A549 (cell line): ENCODE measurements around the gene MLLT3. TPM values are rescaled to one million over a fixed set of nuclear protein-coding genes. Genes with fewer than 3 reads are reported as not detected.

ENCODE experiments used
- ATAC-seq, 2 experiments: fragments of 200-7000 bp in 1 of 2; fragments of >200 bp in 1 of 2; cut with Nextera tagmentation in 1 of 2; cut with Tn5 transposase in 1 of 2; 3 replicates each; pipeline versions ENCODE4 v1.8.0 to v1.9.1; 2018 to 2020; ENCODE audit warnings: mild to moderate bottlenecking in 1 of 2, moderate library complexity in 1 of 2
- CTCF ChIA-PET: fragments of 300-600 bp; sonication (Branson Sonifier 250); formaldehyde crosslinking; extraction: SDS; loops from one replicate; lab custom pipeline; 2021; ENCODE audit warnings: antibody characterized with exemption, inconsistent platforms; lab: Yijun Ruan, JAX
- POLR2A ChIA-PET: fragments of 350-600 bp; formaldehyde crosslinking; extraction: SDS; loops from one replicate; lab custom pipeline; 2021; ENCODE audit warnings: antibody characterized with exemption, inconsistent platforms; lab: Yijun Ruan, JAX
- DNase-seq, 2 experiments: peaks; one replicate each; pipeline versions ENCODE4 v3.0.0 to v3.0.0-alpha.2; 2011 to 2016; ENCODE audit warnings: low read depth in 1 of 2, low spot score in 1 of 2
- FAIRE-seq: peaks from 2 replicates; lab custom pipeline; 2011; peaks lifted over from hg19 to GRCh38; lab: Jason Lieb, UNC
- H3K27ac ChIP-seq, 2 experiments: fragments of >200 bp; sonication (Bioruptor Twin); formaldehyde crosslinking; 3 replicates each; pipeline ENCODE4 v1.5.1; 2016 to 2017
- H3K4me1 ChIP-seq: fragments of >200 bp; sonication (Bioruptor Twin); formaldehyde crosslinking; 3 replicates; pipeline ENCODE4 v1.6.1; 2016
- H3K4me2 ChIP-seq: fragments of >200 bp; sonication (Bioruptor Twin); formaldehyde crosslinking; 3 replicates; pipeline ENCODE4 v1.6.1; 2016
- H3K4me3 ChIP-seq: fragments of >200 bp; sonication (Bioruptor Twin); formaldehyde crosslinking; 3 replicates; pipeline ENCODE4 v1.5.1; 2016
- H3K9me3 ChIP-seq: fragments of >200 bp; sonication (Bioruptor Twin); formaldehyde crosslinking; 3 replicates; pipeline ENCODE4 v1.6.1; 2016
- BCL3 ChIP-seq: fragments of >200 bp; sonication (Bioruptor Twin); formaldehyde crosslinking; IDR thresholded peaks from 3 replicates; pipeline ENCODE4 v1.6.1; 2016
- CBX2 ChIP-seq: fragments of 200-600 bp; sonication (generic); IDR thresholded peaks from 2 replicates; pipeline ENCODE4 v1.6.1; 2016; ENCODE audit warnings: low read depth, mild to moderate bottlenecking, borderline replicate concordance
- EHF ChIP-seq: fragments of 250-450 bp; sonication (Bioruptor Pico); IDR thresholded peaks from 2 replicates; pipeline ENCODE4 v1.5.0; 2020; ENCODE audit warnings: mild to moderate bottlenecking
- EHMT2 ChIP-seq: fragments of 200-600 bp; sonication (generic); IDR thresholded peaks from 2 replicates; pipeline ENCODE4 v1.6.1; 2016; ENCODE audit warnings: antibody characterized with exemption, low read depth, mild to moderate bottlenecking, moderate library complexity
- FOSL2 ChIP-seq, 2 experiments: fragments of 450-650 bp in 1 of 2; fragments of >200 bp in 1 of 2; sonication (Bioruptor Twin) in 1 of 2; formaldehyde crosslinking; IDR thresholded peaks; 2 replicates each; pipeline versions ENCODE4 v1.5.0 to v1.6.1; 2016 to 2020; ENCODE audit warnings: mild to moderate bottlenecking in 1 of 2, moderate library complexity in 1 of 2
- FOXS1 ChIP-seq: fragments of 250-450 bp; sonication (Bioruptor Pico); IDR thresholded peaks from 2 replicates; pipeline ENCODE4 v1.5.0; 2020; ENCODE audit warnings: mild to moderate bottlenecking, moderate library complexity
- GATA3 ChIP-seq: IDR thresholded peaks from 2 replicates; pipeline ENCODE4 v1.6.1; 2012; ENCODE audit warnings: borderline replicate concordance
- HDAC2 ChIP-seq: fragments of 200-600 bp; sonication (generic); IDR thresholded peaks from 2 replicates; pipeline ENCODE4 v1.6.1; 2016
- HEYL ChIP-seq: fragments of 250-450 bp; sonication (Bioruptor Pico); IDR thresholded peaks from 2 replicates; pipeline ENCODE4 v1.8.0; 2021; ENCODE audit warnings: mild to moderate bottlenecking, moderate library complexity
- HOXB13 ChIP-seq: fragments of 250-450 bp; sonication (Bioruptor Pico); IDR thresholded peaks from 2 replicates; pipeline ENCODE4 v1.5.0; 2020; ENCODE audit warnings: low read depth, mild to moderate bottlenecking, moderate library complexity
- JUN ChIP-seq, 2 experiments: fragments of >200 bp; sonication (Bioruptor Twin); formaldehyde crosslinking; IDR thresholded peaks; 2 replicates in 1 of 2; 3 replicates in 1 of 2; pipeline ENCODE4 v1.6.1; 2016 to 2017
- JUNB ChIP-seq: fragments of >200 bp; sonication (Bioruptor Twin); formaldehyde crosslinking; IDR thresholded peaks from 2 replicates; pipeline ENCODE4 v1.6.1; 2016
- KDM1A ChIP-seq: fragments of 200-600 bp; sonication (generic); IDR thresholded peaks from 2 replicates; pipeline ENCODE4 v1.6.1; 2016; ENCODE audit warnings: low read depth, mild to moderate bottlenecking
- MYC ChIP-seq: IDR thresholded peaks from 2 replicates; pipeline ENCODE4 v1.6.1; 2012; ENCODE audit warnings: mild to moderate bottlenecking, inconsistent platforms, low read length, improper control_type of control experiment, borderline replicate concordance
- NPAS2 ChIP-seq: fragments of 250-450 bp; sonication (Bioruptor Pico); IDR thresholded peaks from 2 replicates; pipeline ENCODE4 v1.8.0; 2022; ENCODE audit warnings: mild to moderate bottlenecking, moderate library complexity, borderline replicate concordance
- NR3C1 ChIP-seq: fragments of >200 bp; sonication (Bioruptor Twin); formaldehyde crosslinking; IDR thresholded peaks from 3 replicates; pipeline ENCODE4 v1.6.1; 2017
- POLR2A ChIP-seq: IDR thresholded peaks from 2 replicates; pipeline ENCODE4 v1.6.1; 2012; ENCODE audit warnings: mild to moderate bottlenecking, low read length
- RARB ChIP-seq: fragments of 250-450 bp; sonication (Bioruptor Pico); IDR thresholded peaks from 2 replicates; pipeline ENCODE4 v1.8.0; 2021; ENCODE audit warnings: mild to moderate bottlenecking, moderate library complexity
- RCOR1 ChIP-seq: fragments of 150-350 bp; IDR thresholded peaks from 2 replicates; pipeline ENCODE4 v1.6.1; 2014; ENCODE audit warnings: antibody characterized with exemption, low read length, low read depth
- RFX5 ChIP-seq: fragments of 450-650 bp; IDR thresholded peaks from 2 replicates; pipeline ENCODE4 v1.7.1; 2014; ENCODE audit warnings: antibody characterized with exemption, mild to moderate bottlenecking, moderate library complexity
- RNF2 ChIP-seq: fragments of 200-600 bp; sonication (generic); IDR thresholded peaks from 2 replicates; pipeline ENCODE4 v1.6.1; 2016; ENCODE audit warnings: low read depth, mild to moderate bottlenecking, antibody characterized with exemption, moderate library complexity, borderline replicate concordance
- SMC3 ChIP-seq: fragments of >200 bp; sonication (Bioruptor Twin); formaldehyde crosslinking; IDR thresholded peaks from 3 replicates; pipeline ENCODE4 v1.6.1; 2018; ENCODE audit warnings: inconsistent platforms
- SREBF2 ChIP-seq: fragments of 450-650 bp; IDR thresholded peaks from 2 replicates; pipeline ENCODE4 v1.6.1; 2014; ENCODE audit warnings: mild to moderate bottlenecking, moderate library complexity
- TFCP2L1 ChIP-seq: fragments of 250-450 bp; sonication (Bioruptor Pico); IDR thresholded peaks from 2 replicates; pipeline ENCODE4 v1.5.0; 2021; ENCODE audit warnings: mild to moderate bottlenecking
- ZC3H11A ChIP-seq: fragments of 450-650 bp; IDR thresholded peaks from 2 replicates; pipeline ENCODE4 v1.6.1; 2014; ENCODE audit warnings: antibody characterized with exemption, mild to moderate bottlenecking
- ZSCAN20 ChIP-seq: fragments of 250-450 bp; sonication (Bioruptor Pico); IDR thresholded peaks from 2 replicates; pipeline ENCODE4 v1.8.0; 2022; ENCODE audit warnings: mild to moderate bottlenecking, moderate library complexity
- WGBS: methylation state at CpG from one replicate; pipeline ENCODE4 v1.1.6; 2017; ENCODE audit errors: missing lambda C conversion rate; 5-methylcytosine and 5-hydroxymethylcytosine counted together
- polyA plus RNA-seq, 4 experiments: library from polyadenylated mRNA; depleted of rRNA in 3 of 4; stranded (reverse); fragments of >200 nt; fragmentation: RNase III in 1 of 4; extraction: RNeasy Plus Mini Kit Qiagen cat#74134 plus additional on column Dnase treatment in 1 of 4; gene quantifications; 2 replicates in 3 of 4; 3 replicates in 1 of 4; pipeline ENCODE4 v1.2.3, GENCODE V29; 2011 to 2017
- TF ChIP-seq, protein P1 (sequence below): fragments of 250-450 bp; sonication (Bioruptor Pico); IDR thresholded peaks from 2 replicates; pipeline ENCODE4 v1.5.0; 2020; ENCODE audit warnings: low read depth, mild to moderate bottlenecking, moderate library complexity

The MLLT3 gene
- polyA plus RNA-seq, 2 of the 4 experiments (the other 2 are of a cell fraction) = 14.3 to 47.6 TPM

GRCh38 chr9:20303066-20303465 is 319.2 kb downstream of the MLLT3 start:
- 24% methylated on average over 2 of the region's 2 CpGs for WGBS
- Histone ChIP-seq H3K4me1 (no peaks in the 10 kb centered on the region), H3K9me3 (no peaks in the 10 kb centered on the region), H3K27ac (no peak overlapping the region), H3K4me2 (no peak overlapping the region), H3K4me3 (no peak overlapping the region)
- FAIRE-seq (no peak), DNase-seq (no peak), ATAC-seq (no peak)
- TF ChIP-seq SREBF2 (no peak), KDM1A (no peak), JUN (IDR thresholded peaks at IDR 0.05) (no peak), SMC3 (no peak), BCL3 (no peak), TFCP2L1 (CRISPR knock-in tag) (no peak), HOXB13 (CRISPR knock-in tag) (no peak), MYC (no peak), NPAS2 (CRISPR knock-in tag) (no peak), JUNB (no peak)
- POLR2A ChIA-PET = no interaction called here
- CTCF ChIA-PET = no interaction called here

DNA sequence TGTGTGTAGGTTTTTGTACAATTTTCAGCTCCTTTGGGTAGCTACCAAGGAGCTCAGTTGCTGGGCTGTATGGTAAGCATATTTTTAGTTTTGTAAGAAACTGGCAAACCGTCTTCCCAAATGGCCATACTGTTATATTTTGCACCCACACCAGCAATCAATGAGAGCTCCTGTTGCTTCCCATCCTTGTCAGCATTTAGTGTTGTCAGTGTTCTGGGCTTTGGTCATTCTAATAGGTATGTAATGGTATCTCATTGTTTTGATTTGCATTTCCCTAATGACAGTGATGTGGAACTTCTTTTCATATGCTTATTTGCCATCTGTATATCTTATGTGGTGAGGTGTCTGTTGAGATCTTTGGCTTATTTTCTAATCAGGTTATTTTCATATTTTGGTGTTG is 320.1 kb downstream of the MLLT3 start:
- POLR2A ChIA-PET = no interaction called here
- no peak for ATAC-seq
- FAIRE-seq = no peak

GRCh38 chr9:20300430-20301115 is 321.7 kb downstream of the MLLT3 start:
- ATAC-seq (no peak), DNase-seq (no peak), FAIRE-seq (no peak)
- no peak for TF ChIP-seq RCOR1
- TF ChIP-seq CBX2 = no peak
- TF ChIP-seq HDAC2 = no peak
- TF ChIP-seq NPAS2 (CRISPR knock-in tag) = no peak
- TF ChIP-seq HEYL (CRISPR knock-in tag) = no peak
- Histone ChIP-seq H3K4me3 (no peak overlapping the region), H3K4me1 (no peaks in the 10 kb centered on the region), H3K27ac (no peak overlapping the region), H3K9me3 (no peaks in the 10 kb centered on the region), H3K4me2 (no peak overlapping the region)
- CTCF ChIA-PET = interaction anchor here (0.6 kb wide), 2 partner anchors 125 to 643 kb away, joined by 3 to 5 read pairs; no protein-coding TSS in a partner anchor
- POLR2A ChIA-PET = no interaction called here
- 3% methylated on average over 2 of the region's 2 CpGs for WGBS

More for the DNA sequence above, 320.1 kb downstream of the MLLT3 start:
- H3K4me3 ChIP-seq = no peak overlapping the region
- 4% methylated on average over 1 of the region's 1 CpG for WGBS
- no peak overlapping the region for H3K4me2 ChIP-seq
- CTCF ChIA-PET = no interaction called here
- DNase-seq = no peak
- no peaks in the 10 kb centered on the region for H3K4me1 ChIP-seq
- no peak for TF ChIP-seq MYC
- TF ChIP-seq JUNB = no peak
- TF ChIP-seq GATA3 = no peak
- TF ChIP-seq FOSL2 (IDR thresholded peaks at IDR 0.05) = no peak
- no peak for TF ChIP-seq FOSL2 (CRISPR knock-in tag; IDR thresholded peaks at IDR 0.05)
- TF ChIP-seq POLR2A = no peak
- no peak for TF ChIP-seq EHMT2
- TF ChIP-seq RNF2 = no peak
- TF ChIP-seq, protein P1, sequence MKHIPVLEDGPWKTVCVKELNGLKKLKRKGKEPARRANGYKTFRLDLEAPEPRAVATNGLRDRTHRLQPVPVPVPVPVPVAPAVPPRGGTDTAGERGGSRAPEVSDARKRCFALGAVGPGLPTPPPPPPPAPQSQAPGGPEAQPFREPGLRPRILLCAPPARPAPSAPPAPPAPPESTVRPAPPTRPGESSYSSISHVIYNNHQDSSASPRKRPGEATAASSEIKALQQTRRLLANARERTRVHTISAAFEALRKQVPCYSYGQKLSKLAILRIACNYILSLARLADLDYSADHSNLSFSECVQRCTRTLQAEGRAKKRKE (CRISPR knock-in tag) = no peak
- TF ChIP-seq RFX5 = no peak
- no peak for TF ChIP-seq EHF (CRISPR knock-in tag)
- TF ChIP-seq NR3C1 = no peak
- TF ChIP-seq FOXS1 = no peak
- TF ChIP-seq RARB (CRISPR knock-in tag) = no peak
- no peak for TF ChIP-seq ZC3H11A
- TF ChIP-seq ZSCAN20 (CRISPR knock-in tag) = no peak
- TF ChIP-seq, all 56 proteins: peak for 0
- H3K9me3 ChIP-seq = no peaks in the 10 kb centered on the region
- no peak overlapping the region for H3K27ac ChIP-seq
